ENCODE data around the gene VSTM4.

The VSTM4 gene

GRCh38 chr10:49136525-49136924 is 21.2 kb upstream of the VSTM4 start:
- no peak for FAIRE-seq
- TF ChIP-seq POLR2A (IDR thresholded peaks at IDR 0.05; ENCODE audit: low read depth, low read length): no peak
- no peak for DNase-seq (ENCODE audit: insufficient read length, low spot score)

GRCh38 chr10:49135575-49136313 is 20.4 kb upstream of the VSTM4 start:
- DNase-seq (ENCODE audit: insufficient read length, low spot score) (no peak), FAIRE-seq (no peak)
- TF ChIP-seq POLR2A (IDR thresholded peaks at IDR 0.05; ENCODE audit: low read depth, low read length): no peak

- DNase-seq (ENCODE audit: insufficient read length, low spot score): no peak
- no peak for FAIRE-seq
- TF ChIP-seq POLR2A (IDR thresholded peaks at IDR 0.05; ENCODE audit: low read depth, low read length): no peak
Measured at GRCh38 chr10:49134327-49134726, 19.0 kb upstream of the VSTM4 start.

- DNase-seq (ENCODE audit: insufficient read length, low spot score) (no peak), FAIRE-seq (no peak)
- no peak for TF ChIP-seq POLR2A (IDR thresholded peaks at IDR 0.05; ENCODE audit: low read depth, low read length)
Measured at GRCh38 chr10:49133706-49134248, 18.5 kb upstream of the VSTM4 start, which contains the start of gene FAM170B. Gene FAM170B, minus strand, starts transcription at chr10:49134021. Its CDS starts 103 bp downstream, at chr10:49133918.

- DNase-seq (ENCODE audit: insufficient read length, low spot score): no peak
- no peak for FAIRE-seq
Measured at GRCh38 chr10:49132362-49132737, 17.0 kb upstream of the VSTM4 start.

DNA sequence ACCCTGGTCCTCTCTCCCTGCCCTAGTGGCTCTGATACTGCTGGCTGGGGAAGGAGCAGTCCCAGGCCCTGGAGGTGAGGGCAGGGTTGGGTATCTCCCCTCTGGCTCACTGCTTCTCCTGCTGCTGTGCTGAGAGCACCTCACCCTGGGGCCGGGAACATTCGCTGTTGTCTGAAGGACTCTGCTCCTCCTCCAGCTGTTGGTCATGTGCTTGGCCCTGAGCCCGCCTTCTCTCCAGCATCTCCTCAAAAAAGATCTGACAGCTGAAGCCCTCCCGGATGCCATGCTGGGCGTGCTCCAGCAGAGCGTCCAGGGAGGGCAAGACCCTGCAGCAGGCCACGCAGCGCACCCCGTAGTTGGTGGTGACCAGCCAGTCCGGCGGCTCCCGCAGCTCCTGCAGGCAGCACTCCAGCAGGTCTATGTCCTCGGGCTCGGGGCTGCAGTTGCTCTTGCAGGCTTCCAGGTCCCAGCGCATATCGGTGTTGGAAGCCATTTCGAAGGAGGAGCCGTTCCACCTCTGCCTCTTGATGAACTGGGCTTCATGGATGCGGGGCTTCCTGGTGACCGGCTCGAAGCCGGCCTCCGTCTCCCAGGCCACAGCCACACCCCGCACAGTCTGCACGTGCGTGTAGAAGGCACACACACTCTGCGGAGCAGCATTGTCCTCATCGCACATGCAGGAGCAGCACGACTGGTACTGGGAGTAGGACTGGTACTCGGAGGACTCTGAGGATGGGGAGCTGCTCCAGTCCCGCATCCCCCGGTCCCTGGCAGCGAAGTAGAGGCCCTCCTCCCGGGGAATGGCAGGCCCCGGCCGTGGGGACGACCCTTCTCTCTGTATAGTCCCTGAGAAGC is 16.4 kb upstream of the VSTM4 start:
- no peak for FAIRE-seq
- DNase-seq (ENCODE audit: insufficient read length, low spot score): no peak
- TF ChIP-seq POLR2A (IDR thresholded peaks at IDR 0.05; ENCODE audit: low read depth, low read length): no peak

More at GRCh38 chr10:49132362-49132737, 17.0 kb upstream of the VSTM4 start:
- TF ChIP-seq POLR2A (IDR thresholded peaks at IDR 0.05; ENCODE audit: low read depth, low read length): no peak

DNA sequence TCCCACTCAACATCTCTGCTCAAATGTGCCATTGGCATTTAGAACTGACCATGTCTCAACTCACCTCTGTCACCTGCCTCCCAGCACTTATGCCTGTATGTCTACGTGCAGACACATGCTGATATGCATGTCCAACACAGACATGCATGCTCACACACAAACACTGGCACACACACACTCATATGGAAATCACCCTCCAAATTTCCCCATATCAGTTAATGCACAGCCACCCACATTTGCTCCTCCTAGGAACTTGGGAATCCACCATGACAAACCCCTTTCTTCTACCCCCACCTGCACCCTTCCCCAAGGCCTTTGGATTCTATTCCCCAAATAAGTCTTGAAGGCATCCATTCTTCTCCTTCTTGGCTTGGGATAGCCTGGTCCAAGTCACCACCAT is 14.1 kb upstream of the VSTM4 start:
- TF ChIP-seq POLR2A (IDR thresholded peaks at IDR 0.05; ENCODE audit: low read depth, low read length): no peak
- DNase-seq (ENCODE audit: insufficient read length, low spot score) (no peak), FAIRE-seq (no peak)

DNA sequence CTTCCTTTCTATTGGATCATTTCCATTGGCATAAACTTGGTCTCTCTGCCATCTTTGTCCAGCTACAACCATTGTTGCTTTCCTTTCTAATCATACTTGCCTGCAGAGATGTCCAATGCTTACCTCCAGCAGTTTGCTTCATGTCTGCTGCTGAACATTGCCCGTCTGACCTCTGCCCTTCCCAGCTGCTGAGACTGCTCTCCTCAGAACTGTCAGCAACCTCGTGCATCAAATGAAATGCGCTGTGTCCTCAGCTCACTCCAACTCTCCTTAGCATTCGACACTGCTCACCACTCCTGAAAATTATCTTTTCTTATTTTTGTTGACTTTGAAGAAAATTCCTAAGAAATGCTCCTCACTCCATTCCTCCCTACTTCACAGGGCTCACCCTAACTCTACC is 13.5 kb upstream of the VSTM4 start:
- FAIRE-seq: no peak

DNA sequence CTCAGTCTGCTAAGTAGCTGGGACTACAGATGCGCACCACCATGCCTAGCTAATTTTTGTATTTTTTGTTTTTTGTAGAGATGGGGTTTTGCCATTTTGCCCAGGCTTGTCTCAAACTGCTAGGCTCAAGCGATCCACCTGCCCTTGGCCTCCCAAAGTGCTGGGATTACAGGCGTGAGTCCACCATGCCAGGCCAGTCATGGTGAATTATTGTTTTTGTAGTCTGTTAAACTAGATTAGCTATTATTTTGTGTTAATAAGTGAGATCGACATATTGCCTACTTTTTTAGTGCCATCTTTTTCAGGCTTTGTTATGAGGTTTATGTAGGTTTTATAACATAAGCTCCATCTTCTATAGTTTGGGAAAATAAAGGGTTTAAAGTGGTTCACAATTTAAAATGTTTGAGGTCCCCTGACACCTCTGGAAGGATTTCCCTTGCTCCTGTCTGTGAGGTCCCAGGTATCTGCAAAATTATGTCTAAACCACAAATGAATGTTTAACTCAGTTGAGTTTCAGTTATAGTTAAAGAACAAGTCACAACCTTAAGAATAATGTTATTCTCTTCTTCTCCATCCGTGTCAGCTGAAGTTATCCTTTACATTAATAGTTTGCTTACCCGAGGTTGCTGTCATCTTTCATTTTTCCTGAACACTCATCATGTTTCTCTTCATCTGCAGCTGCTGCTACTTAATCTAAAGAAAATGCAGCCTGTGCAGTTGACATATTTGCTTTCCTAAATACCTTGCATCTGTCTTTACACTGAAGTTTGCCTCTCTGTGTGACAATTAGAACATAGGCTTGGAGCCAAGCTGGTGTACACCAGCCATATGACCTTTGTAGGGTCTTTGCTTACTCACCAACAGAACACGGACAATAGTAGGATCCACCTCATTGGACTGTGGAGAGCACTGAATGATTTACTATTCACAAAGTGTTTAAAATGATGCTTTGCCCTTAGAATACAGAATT is 8.9 kb upstream of the VSTM4 start:
- DNase-seq (ENCODE audit: insufficient read length, low spot score): no peak
- no peak for FAIRE-seq
- no peak for TF ChIP-seq POLR2A (IDR thresholded peaks at IDR 0.05; ENCODE audit: low read depth, low read length)

More for the DNA sequence above, 13.5 kb upstream of the VSTM4 start:
- DNase-seq (ENCODE audit: insufficient read length, low spot score): no peak
- TF ChIP-seq POLR2A (IDR thresholded peaks at IDR 0.05; ENCODE audit: low read depth, low read length): no peak

- no peak for TF ChIP-seq POLR2A (IDR thresholded peaks at IDR 0.05; ENCODE audit: low read depth, low read length)
- DNase-seq (ENCODE audit: insufficient read length, low spot score): no peak
- no peak for FAIRE-seq
Measured at GRCh38 chr10:49120911-49121310, 5.6 kb upstream of the VSTM4 start.

DNA sequence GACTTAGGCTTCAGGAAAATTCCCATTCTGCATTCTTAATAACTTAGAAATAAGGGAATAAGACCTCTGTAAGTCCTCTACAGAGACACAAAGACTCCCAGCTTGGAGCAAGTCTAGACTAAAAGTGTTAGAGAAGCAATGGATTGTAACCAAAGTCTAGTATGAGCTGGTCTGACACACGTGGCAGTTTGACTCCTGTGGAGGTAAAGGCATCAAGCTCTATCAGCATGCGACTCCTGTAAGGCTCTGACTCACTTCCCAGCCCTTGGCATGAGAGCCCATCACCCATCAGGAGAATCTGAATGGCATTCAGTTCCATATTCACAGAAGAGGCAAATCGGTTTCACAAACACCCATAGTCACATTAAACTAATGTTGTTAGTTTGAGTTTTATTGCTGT is 4.4 kb upstream of the VSTM4 start:
- DNase-seq (ENCODE audit: insufficient read length, low spot score) (no peak), FAIRE-seq (no peak)
- TF ChIP-seq POLR2A (IDR thresholded peaks at IDR 0.05; ENCODE audit: low read depth, low read length): no peak

DNA sequence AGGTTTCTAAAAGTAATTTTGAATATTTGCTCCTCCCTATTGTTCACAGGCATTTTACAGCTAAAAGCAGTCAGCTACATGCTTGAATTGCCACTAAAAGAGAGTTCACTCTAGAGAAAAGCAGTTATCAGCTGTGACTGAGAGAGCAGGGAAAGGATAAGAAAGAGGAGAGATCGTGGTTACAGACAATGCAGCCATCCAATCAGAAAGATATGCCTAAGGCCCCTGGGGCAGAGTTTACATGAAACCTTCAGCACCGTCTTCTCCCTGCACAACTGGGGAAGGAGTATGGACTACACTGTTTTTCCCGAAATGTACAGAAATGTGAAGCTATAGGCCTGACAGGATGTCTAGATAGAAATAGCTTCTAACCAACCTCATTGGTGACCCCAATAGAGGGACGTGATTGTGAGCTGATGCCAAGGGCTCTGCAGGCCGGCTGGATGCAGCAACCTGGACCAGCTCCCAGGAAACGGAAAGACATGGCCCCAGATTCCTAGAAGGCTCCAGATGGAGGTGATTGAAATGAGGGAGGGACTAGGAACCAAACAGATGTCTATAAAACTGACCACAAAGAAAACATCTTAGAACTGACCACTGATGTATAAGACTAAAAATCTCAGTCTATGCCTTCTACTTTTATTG is 3.2 kb upstream of the VSTM4 start:
- TF ChIP-seq POLR2A (IDR thresholded peaks at IDR 0.05; ENCODE audit: low read depth, low read length): no peak
- FAIRE-seq: no peak
- DNase-seq (ENCODE audit: insufficient read length, low spot score): no peak

All from H54 (cell line).